Peyer's patch (tissue), 4 donors: ENCODE measurements around the gene STK32B.

Experiments used
- CTCF ChIP-seq, 6 experiments: fragments of 450-650 bp in 4 of 6; fragments of 200-600 bp in 2 of 6; sonication (generic) in 1 of 6; IDR thresholded peaks; one replicate each; pipeline ENCODE4 v1.5.1; 2017 to 2019; ENCODE audit warnings: antibody characterized with exemption in 6 of 6, mild to moderate bottlenecking in 3 of 6, moderate library complexity in 1 of 6
- POLR2A ChIP-seq, 2 donors: fragments of 450-650 bp; IDR thresholded peaks; one replicate each; pipeline ENCODE4 v1.5.1; 2017; ENCODE audit warnings: antibody characterized with exemption in 2 of 2, mild to moderate bottlenecking in 2 of 2, moderate library complexity in 2 of 2

- no peak for TF ChIP-seq CTCF (IDR thresholded peaks at IDR 0.05)
- no peak for TF ChIP-seq POLR2A (IDR thresholded peaks at IDR 0.05)
Observed at GRCh38 chr4:5141802-5142201, 90.5 kb downstream of the STK32B start.
